A204.1 (cell line): Measurements from ENCODE around the gene CEBPA.
"Not testable (repeated sequence)": the region's sequence is repeated elsewhere in the genome, so short reads cannot be mapped to it uniquely, and the experiment has no call there.

ENCODE experiments used
- FAIRE-seq: peaks from 2 replicates; lab custom pipeline; 2012; peaks lifted over from hg19 to GRCh38; lab: Jason Lieb, UNC

The CEBPA gene

GRCh38 chr19:33300009-33300893 is 2.1 kb downstream of the CEBPA start:
- FAIRE-seq = no peak

- no peak for FAIRE-seq
Observed at GRCh38 chr19:33299051-33299688, 3.2 kb downstream of the CEBPA start.

GRCh38 chr19:33298146-33298911 is 4.0 kb downstream of the CEBPA start:
- no peak for FAIRE-seq

- no peak for FAIRE-seq
Observed at GRCh38 chr19:33297401-33298145, 4.8 kb downstream of the CEBPA start.

- no peak for FAIRE-seq
Observed at GRCh38 chr19:33296488-33296971, 5.8 kb downstream of the CEBPA start.

- no peak for FAIRE-seq
Observed at GRCh38 chr19:33295621-33296487, 6.5 kb downstream of the CEBPA start.

- FAIRE-seq = not testable (repeated sequence)
Observed at GRCh38 chr19:33295046-33295445, 7.3 kb downstream of the CEBPA start.

- no peak for FAIRE-seq
Observed at GRCh38 chr19:33294058-33294798, 8.1 kb downstream of the CEBPA start.

- FAIRE-seq = no peak
Observed at GRCh38 chr19:33293255-33294057, 8.9 kb downstream of the CEBPA start.

- FAIRE-seq = no peak
Observed at GRCh38 chr19:33292595-33293254, 9.6 kb downstream of the CEBPA start.

GRCh38 chr19:33291623-33292534 is 10.5 kb downstream of the CEBPA start:
- no peak for FAIRE-seq

GRCh38 chr19:33290956-33291622 is 11.2 kb downstream of the CEBPA start:
- no peak for FAIRE-seq

- FAIRE-seq = no peak
Observed at GRCh38 chr19:33290082-33290815, 12.1 kb downstream of the CEBPA start.

GRCh38 chr19:33289261-33289660 is 13.1 kb downstream of the CEBPA start:
- no peak for FAIRE-seq

- no peak for FAIRE-seq
Observed at GRCh38 chr19:33288666-33289065, 13.7 kb downstream of the CEBPA start.

GRCh38 chr19:33287927-33288326 is 14.4 kb downstream of the CEBPA start:
- FAIRE-seq = no peak
